Spleen (tissue), 11 donors: ENCODE data around the gene CLEC2B. TPM values are rescaled to one million over a fixed set of nuclear protein-coding genes. Genes with fewer than 3 reads are reported as not detected.

Source experiments
- DNase-seq: peaks from one replicate; pipeline ENCODE4 v3.0.0-alpha.2; 2020
- H3K27ac ChIP-seq, 8 donors: fragments of 200-600 bp; sonication (generic) in 7 of 8; 1 replicate in 4 of 8; 2 replicates in 4 of 8; pipeline versions ENCODE4 v1.5.0 to v1.8.0; 2016 to 2021; ENCODE audit warnings: inconsistent platforms in 4 of 8, mild to moderate bottlenecking in 4 of 8, moderate library complexity in 1 of 8
- H3K27me3 ChIP-seq, 7 donors: fragments of 200-600 bp; sonication (generic) in 6 of 7; replicated peaks in 1 of 7; 1 replicate in 4 of 7; 2 replicates in 3 of 7; pipeline versions ENCODE4 v1.5.0 to v1.8.0; 2016 to 2021; ENCODE audit warnings: inconsistent platforms in 3 of 7, mild to moderate bottlenecking in 1 of 7
- H3K36me3 ChIP-seq, 6 donors: fragments of 200-600 bp; sonication (generic) in 5 of 6; 1 replicate in 4 of 6; 2 replicates in 2 of 6; pipeline versions ENCODE4 v1.5.0 to v1.8.0; 2016 to 2021; ENCODE audit warnings: inconsistent platforms in 2 of 6
- H3K4me1 ChIP-seq, 6 donors: fragments of 200-600 bp; sonication (generic) in 5 of 6; 1 replicate in 3 of 6; 2 replicates in 3 of 6; pipeline versions ENCODE4 v1.5.0 to v1.8.0; 2016 to 2021; ENCODE audit warnings: inconsistent platforms in 3 of 6
- H3K4me3 ChIP-seq, 8 donors: fragments of 200-600 bp; sonication (generic) in 7 of 8; 1 replicate in 4 of 8; 2 replicates in 4 of 8; pipeline versions ENCODE4 v1.5.0 to v1.8.0; 2016 to 2021; ENCODE audit warnings: inconsistent platforms in 4 of 8, mild to moderate bottlenecking in 4 of 8, moderate library complexity in 2 of 8
- H3K9me3 ChIP-seq, 8 donors: fragments of 200-600 bp; sonication (generic) in 7 of 8; 1 replicate in 4 of 8; 2 replicates in 4 of 8; pipeline versions ENCODE4 v1.5.0 to v1.8.0; 2016 to 2021; ENCODE audit warnings: inconsistent platforms in 4 of 8
- CTCF ChIP-seq, 11 experiments: fragments of 200-600 bp in 7 of 11; fragments of 450-650 bp in 4 of 11; sonication (generic) in 4 of 11; IDR thresholded peaks in 8 of 11; conservative IDR thresholded peaks in 3 of 11; 1 replicate in 7 of 11; 2 replicates in 4 of 11; pipeline versions ENCODE4 v1.4.0 to v1.8.0; 2016 to 2021; ENCODE audit warnings: antibody characterized with exemption in 11 of 11, inconsistent platforms in 4 of 11, mild to moderate bottlenecking in 1 of 11
- POLR2A ChIP-seq, 3 donors: fragments of 450-650 bp; IDR thresholded peaks; one replicate each; pipeline ENCODE4 v1.5.1; 2017; ENCODE audit warnings: antibody characterized with exemption in 3 of 3, mild to moderate bottlenecking in 1 of 3
- POLR2AphosphoS5 ChIP-seq, 3 donors: sonication (generic); formaldehyde crosslinking; IDR thresholded peaks; one replicate each; pipeline ENCODE4 v1.5.1; 2017; ENCODE audit warnings: antibody characterized with exemption in 3 of 3
- whole genome bisulfite sequencing, 5 donors: extraction: QIAGEN DNeasy Blood & Tissue Kit in 3 of 5; methylation state at CpG; one replicate each; pipeline versions ENCODE4 v1.1.5 to v1.1.7; 2013 to 2018; 5-methylcytosine and 5-hydroxymethylcytosine counted together
- intact Hi-C: fragments of 100-400 bp; cut with DNase I; formaldehyde crosslinking; loops from one replicate; pipeline ENCODE4 v1.15.0; 2023; ENCODE audit warnings: low total_unique reads
- polyA plus RNA-seq, 3 donors: library from polyadenylated mRNA; stranded (reverse); fragments of 200-250 nt; gene quantifications; one replicate each; pipeline ENCODE4 v1.2.1, GENCODE V29; 2013
- total RNA-seq, 7 donors: library from RNA; depleted of rRNA in 3 of 7; stranded (reverse); fragments of >200 nt in 3 of 7; fragmentation: NEBNext Ultra II Directional in 4 of 7; extraction: Animal tissue kit (Norgen Biotek cat#: 25700) in 4 of 7; gene quantifications; one replicate each; pipeline versions ENCODE4 v1.1.0 to v1.2.1, GENCODE V29; 2016 to 2021
- donor health status: healthy with polysubstance abuse.
- donor health status: DM: no; HTN: no; CAD: no; lungs with moderate emphysema.
- donor health status: DM: no; HTN: no; CAD: no.
- donor health status: Bipolar disorder and iron deficiency.
- donor health status: healthy.
- donor health status: DM: no; HTN: no; CAD: no.
- donor health status: DM: yes; HTN: yes; CAD: no.

CLEC2B gene
- total and polyA plus RNA-seq, 10 donors = 20.4 to 60.2 (median 49.2) TPM

- Histone ChIP-seq H3K27ac (peak overlapping the region in 3 of 8 donors; percentile 27 to 58 (median 39)), H3K27me3 (no peaks in the 10 kb centered on the region), H3K36me3 (peaks cover 2 to 75% (median 49%) of the 10 kb centered on the region in 6 donors), H3K4me1 (peaks cover 6 to 59% (median 23%) of the 10 kb centered on the region in 6 donors), H3K4me3 (no peak overlapping the region), H3K9me3 (no peaks in the 10 kb centered on the region)
- WGBS, 5 donors = 40 to 87% (median 72%) methylated on average over 1 of the region's 1 CpG
- no peak for TF ChIP-seq CTCF (IDR thresholded peaks at IDR 0.05 in 8 of 11, conservative IDR thresholded peaks at IDR 0.05 in 3 of 11)
- TF ChIP-seq POLR2AphosphoS5 (IDR thresholded peaks at IDR 0.05) = no peak
- TF ChIP-seq POLR2A (IDR thresholded peaks at IDR 0.05) = no peak
- DNase-seq = no peak
- intact Hi-C loops = no loop called here
These were observed 13.0 kb downstream of the CLEC2B start for GRCh38 chr12:9856151-9856550.

- no peak for DNase-seq
- 91 to 99% (median 95%) methylated on average over 2 of the region's 2 CpGs for WGBS, 5 donors
- no peak overlapping the region for H3K4me3 ChIP-seq
- intact Hi-C loops = no loop called here
- TF ChIP-seq POLR2AphosphoS5 (IDR thresholded peaks at IDR 0.05) = no peak
- TF ChIP-seq CTCF (IDR thresholded peaks at IDR 0.05 in 8 of 11, conservative IDR thresholded peaks at IDR 0.05 in 3 of 11) = no peak
- no peak for TF ChIP-seq POLR2A (IDR thresholded peaks at IDR 0.05)
- peaks cover 0 to 35% (median 32%) of the 10 kb centered on the region in 8 donors for H3K9me3 ChIP-seq
- H3K36me3 ChIP-seq = peaks cover 2 to 76% (median 42%) of the 10 kb centered on the region in 6 donors
- peaks cover 0 to 18% (median 4%) of the 10 kb centered on the region in 6 donors for H3K4me1 ChIP-seq
- H3K27me3 ChIP-seq = no peaks in the 10 kb centered on the region
- H3K27ac ChIP-seq = no peak overlapping the region
These were observed 17.2 kb downstream of the CLEC2B start for GRCh38 chr12:9851927-9852326.

- WGBS, 5 donors = 89 to 98% (median 96%) methylated on average over 5 of the region's 5 CpGs
These were observed 18.1 kb downstream of the CLEC2B start for GRCh38 chr12:9851050-9851449.

GRCh38 chr12:9848899-9849298 lies 20.3 kb downstream of the CLEC2B start:
- TF ChIP-seq CTCF (IDR thresholded peaks at IDR 0.05 in 8 of 11, conservative IDR thresholded peaks at IDR 0.05 in 3 of 11) (no peak), POLR2A (IDR thresholded peaks at IDR 0.05) (no peak), POLR2AphosphoS5 (IDR thresholded peaks at IDR 0.05) (no peak)
- DNase-seq = peak; percentile 58
- 75 to 92% (median 88%) methylated on average over 2 to 5 of the region's 5 CpGs for WGBS, 5 donors
- H3K27me3 ChIP-seq = no peaks in the 10 kb centered on the region
- no peak overlapping the region for H3K4me3 ChIP-seq
- no peak overlapping the region for H3K27ac ChIP-seq
- peaks cover 0 to 53% (median 46%) of the 10 kb centered on the region in 8 donors for H3K9me3 ChIP-seq
- peaks cover 2 to 45% (median 24%) of the 10 kb centered on the region in 6 donors for H3K36me3 ChIP-seq
- H3K4me1 ChIP-seq = no peaks in the 10 kb centered on the region
- intact Hi-C loops = no loop called here

More at GRCh38 chr12:9851050-9851449, 18.1 kb downstream of the CLEC2B start:
- Histone ChIP-seq H3K9me3 (peaks cover 0 to 44% (median 39%) of the 10 kb centered on the region in 8 donors), H3K36me3 (peaks cover 2 to 67% (median 38%) of the 10 kb centered on the region in 6 donors), H3K27me3 (no peaks in the 10 kb centered on the region), H3K27ac (no peak overlapping the region), H3K4me1 (peaks cover 0 to 10% (median 0%) of the 10 kb centered on the region in 6 donors), H3K4me3 (no peak overlapping the region)
- no peak for DNase-seq
- intact Hi-C loops = no loop called here
- TF ChIP-seq POLR2AphosphoS5 (IDR thresholded peaks at IDR 0.05) = no peak
- no peak for TF ChIP-seq CTCF (IDR thresholded peaks at IDR 0.05 in 8 of 11, conservative IDR thresholded peaks at IDR 0.05 in 3 of 11)
- no peak for TF ChIP-seq POLR2A (IDR thresholded peaks at IDR 0.05)
